GM12864 (cell line): ENCODE measurements around the gene FBXO4.

Experiments used
- DNase-seq: peaks from one replicate; pipeline ENCODE4 v3.0.0-alpha.2; 2011; ENCODE audit warnings: low read depth
- H3K4me3 ChIP-seq: 2 replicates; pipeline ENCODE4 v1.5.1; 2011; ENCODE audit warnings: mild to moderate bottlenecking, low read depth, low read length, control low read depth
- CTCF ChIP-seq: IDR thresholded peaks from 2 replicates; pipeline ENCODE4 v1.5.1; 2011; ENCODE audit warnings: low read depth, mild to moderate bottlenecking, moderate library complexity, low read length, control low read depth, inconsistent platforms; ENCODE audit errors: missing control alignments

Gene FBXO4

GRCh38 chr5:41883243-41883642 lies 41.8 kb upstream of the FBXO4 start:
- DNase-seq: no peak
- TF ChIP-seq CTCF: no peak
- H3K4me3 ChIP-seq: no peak overlapping the region

DNA sequence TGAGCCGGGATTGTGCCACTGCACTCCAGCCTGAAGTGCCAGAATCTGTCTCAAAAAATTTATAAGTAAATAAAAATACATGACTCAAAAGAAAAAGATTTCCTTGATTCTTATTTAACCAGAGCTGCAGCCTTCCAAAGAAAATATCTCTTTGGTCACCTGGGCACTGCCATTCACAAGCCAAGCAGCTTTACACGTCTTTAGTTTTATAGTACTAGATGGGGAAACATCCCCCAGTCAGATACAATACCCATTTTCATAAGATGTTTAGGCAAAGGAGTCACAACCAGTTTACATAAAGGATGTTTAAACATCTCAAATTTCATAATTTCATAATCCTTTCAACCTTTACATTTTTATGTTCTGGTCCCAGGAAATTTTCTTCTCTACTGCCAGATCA lies 41.1 kb upstream of the FBXO4 start:
- no peak overlapping the region for H3K4me3 ChIP-seq
- TF ChIP-seq CTCF: no peak
- DNase-seq: no peak

DNA sequence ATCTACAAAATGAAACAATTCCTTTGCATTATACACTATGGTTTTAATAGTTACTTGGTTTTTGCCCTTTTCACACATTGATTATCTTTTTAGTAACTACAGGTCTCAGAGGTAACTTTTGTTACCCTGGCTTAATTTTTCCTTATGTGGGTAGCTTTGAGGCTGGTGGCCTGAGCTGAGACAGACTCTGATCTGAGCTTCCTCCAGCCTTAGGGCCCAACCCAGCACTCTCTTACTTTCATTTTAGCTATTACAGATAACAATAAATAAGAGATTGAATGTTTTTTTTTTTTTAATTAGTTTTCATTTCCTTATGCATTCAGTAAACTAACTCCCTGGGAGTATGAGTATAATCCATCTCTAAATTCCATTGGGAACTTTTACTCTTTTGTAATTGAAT lies 39.8 kb upstream of the FBXO4 start:
- no peak for TF ChIP-seq CTCF
- DNase-seq: no peak
- no peak overlapping the region for H3K4me3 ChIP-seq

DNA sequence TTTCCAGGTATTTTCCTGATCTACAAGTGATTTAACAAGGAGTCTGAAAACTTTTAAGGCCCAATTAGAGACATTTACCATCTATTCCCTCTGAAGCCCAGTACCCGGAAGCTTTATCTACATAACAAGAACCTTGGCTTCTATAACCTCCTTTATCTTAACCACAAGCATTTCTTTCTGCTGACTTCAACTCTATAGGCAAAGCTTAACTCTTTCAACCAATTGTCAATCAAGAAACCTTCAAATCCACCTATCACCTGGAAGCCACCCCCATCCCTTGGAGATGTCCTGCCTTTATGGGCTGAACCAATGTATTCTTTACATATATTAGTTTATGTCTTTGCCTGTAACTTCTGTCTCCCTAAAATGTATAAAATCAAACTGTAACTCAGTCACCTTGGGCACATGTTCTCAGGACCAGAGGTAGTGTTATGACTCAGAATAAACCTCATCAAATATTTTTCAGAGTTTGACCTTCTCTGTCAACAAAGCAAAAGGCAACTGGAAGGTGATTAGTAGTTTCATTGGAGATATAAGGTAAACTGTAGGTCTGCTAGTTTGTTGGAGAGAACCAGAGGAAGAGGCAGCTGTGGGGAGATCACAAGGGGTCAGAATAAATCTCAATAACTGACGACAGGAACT lies 33.9 kb upstream of the FBXO4 start:
- no peak overlapping the region for H3K4me3 ChIP-seq
- no peak for TF ChIP-seq CTCF
- no peak for DNase-seq

DNA sequence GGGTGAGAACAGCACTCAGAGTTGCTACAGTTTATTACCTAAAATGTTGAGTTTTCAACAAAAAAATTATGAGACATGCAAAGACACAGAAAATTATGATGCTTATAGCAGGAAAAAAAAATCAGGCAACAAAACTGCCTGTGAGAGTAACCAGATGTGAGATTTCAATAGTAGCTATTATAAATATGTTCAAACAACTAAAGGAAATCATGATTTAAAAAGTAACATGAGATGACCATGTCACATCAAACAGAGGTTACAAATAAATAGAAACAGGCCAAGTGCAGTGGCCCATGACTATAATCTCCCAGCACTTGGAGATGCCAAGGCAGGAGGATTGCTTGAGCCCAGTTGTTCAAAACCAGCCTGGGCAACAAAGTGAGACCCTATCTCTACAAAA lies 33.0 kb upstream of the FBXO4 start:
- no peak for TF ChIP-seq CTCF
- no peak overlapping the region for H3K4me3 ChIP-seq
- no peak for DNase-seq

DNA sequence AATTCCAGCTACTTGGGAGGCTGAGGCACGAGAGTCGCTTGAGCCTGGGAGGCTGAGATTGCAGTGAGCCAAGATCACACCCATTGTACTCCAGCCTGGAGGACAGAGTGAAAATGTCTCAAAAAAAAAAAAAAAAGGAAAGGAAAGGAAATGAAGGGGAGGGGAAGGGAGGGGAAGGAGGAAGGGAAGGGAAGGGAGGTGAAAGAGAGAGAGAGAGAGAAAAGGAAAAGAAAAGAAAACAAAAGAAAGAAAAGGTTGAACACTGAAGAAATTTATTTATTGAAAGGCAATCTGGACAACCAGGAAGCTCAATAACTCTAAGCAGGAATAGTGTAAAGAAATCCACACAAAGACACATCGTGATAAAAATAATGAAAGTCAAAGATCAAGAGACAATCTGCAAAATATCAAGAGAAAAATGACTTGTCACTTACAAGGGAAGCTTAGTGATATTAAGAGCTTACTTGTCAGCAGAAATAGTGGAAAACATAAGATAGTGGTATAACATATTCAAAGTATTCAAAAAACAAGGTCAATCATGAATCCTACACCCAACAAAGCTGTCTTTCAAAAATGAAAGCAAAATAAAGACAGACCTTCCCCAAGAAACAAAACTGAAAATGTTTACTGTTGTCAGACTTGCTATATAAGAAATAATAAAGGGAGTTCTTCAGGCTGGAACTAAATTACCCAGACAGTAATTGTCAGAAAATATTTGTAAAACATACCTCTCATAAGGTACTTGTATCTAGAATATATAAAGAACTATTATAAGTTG lies 31.8 kb upstream of the FBXO4 start:
- H3K4me3 ChIP-seq: no peak overlapping the region
- no peak for TF ChIP-seq CTCF
- DNase-seq: no peak

DNA sequence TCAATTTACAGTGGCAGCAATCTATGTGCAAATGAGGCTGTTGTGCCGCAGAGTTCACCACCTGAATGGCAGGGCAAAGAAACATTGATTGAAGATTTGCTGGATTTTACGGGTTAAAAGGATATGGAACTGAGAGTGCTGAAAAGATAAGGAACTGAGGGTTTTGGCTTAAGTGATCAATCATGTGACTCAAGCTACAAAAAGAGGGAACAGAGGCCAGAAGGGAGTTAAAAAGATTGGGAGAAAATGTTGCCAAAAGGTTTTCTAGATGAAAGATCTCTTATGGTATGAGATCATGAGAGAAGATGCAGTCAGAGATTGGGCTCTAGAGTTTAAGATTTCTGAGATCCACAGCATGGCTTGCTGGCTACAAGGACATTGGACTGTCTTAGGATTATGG lies 28.9 kb upstream of the FBXO4 start:
- no peak for TF ChIP-seq CTCF
- no peak overlapping the region for H3K4me3 ChIP-seq
- DNase-seq: no peak
